GM21717 (cell line): ENCODE data around the gene OR2L2.
"Not testable (repeated sequence)": the region's sequence is repeated elsewhere in the genome, so short reads cannot be mapped to it uniquely, and the experiment has no call there.

Experiments used
- ATAC-seq: cut with Tn5 transposase; IDR thresholded peaks from one replicate; pipeline ENCODE4 v1.9.1; 2021; ENCODE audit warnings: mild to moderate bottlenecking, moderate library complexity; ENCODE audit not compliant: unreplicated experiment

The OR2L2 gene

DNA sequence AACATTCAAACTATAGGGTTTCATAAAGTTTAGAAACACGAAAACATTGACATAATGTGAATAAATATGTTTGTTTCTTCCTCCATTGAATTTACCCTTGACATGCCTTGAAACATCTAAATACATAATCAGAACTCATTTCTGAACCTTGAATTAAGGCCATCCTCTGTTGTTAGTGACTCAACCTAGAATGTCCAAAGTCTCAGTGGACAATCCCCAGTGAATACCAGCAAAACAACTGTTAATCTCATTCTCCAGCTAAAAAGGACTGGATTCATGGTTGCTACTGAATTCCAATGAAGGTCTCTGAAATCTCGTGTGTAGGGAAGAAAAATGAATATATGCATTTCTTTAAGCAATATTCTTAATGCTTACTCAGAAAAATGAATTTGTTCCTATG lies at the start of gene OR2L2:
TSS of gene OR2L2 (plus strand) at position 301 of the 400 bp plus-strand sequence. CDS start 8,198 bp downstream, outside the sequence.
- ATAC-seq: no peak

DNA sequence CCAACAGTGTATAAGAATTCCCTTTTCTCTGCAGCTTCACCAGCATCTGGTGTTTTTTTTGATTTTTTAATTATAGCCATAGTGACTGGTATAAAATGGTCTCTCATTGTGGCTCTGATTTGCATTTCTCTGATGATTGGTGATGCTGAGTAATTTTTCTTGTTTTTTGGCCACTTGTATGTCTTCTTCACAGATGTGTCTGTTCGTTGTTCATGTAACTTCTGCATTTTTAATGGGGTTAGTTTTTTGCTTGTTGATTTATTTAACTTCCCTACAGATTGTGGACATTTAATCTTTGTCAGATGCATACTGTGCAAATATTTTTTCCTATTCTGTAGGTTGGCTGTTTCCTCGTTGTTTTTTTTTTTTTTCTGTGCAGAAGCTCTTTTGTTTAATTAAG lies 36.9 kb upstream of the OR2L2 start:
- no peak for ATAC-seq

GRCh38 chr1:247998811-247999210 lies 31.1 kb upstream of the OR2L2 start:
- ATAC-seq: no peak

GRCh38 chr1:248000169-248000568 lies 29.7 kb upstream of the OR2L2 start:
- ATAC-seq: no peak

GRCh38 chr1:248007778-248008177 lies 22.1 kb upstream of the OR2L2 start:
- ATAC-seq: no peak

DNA sequence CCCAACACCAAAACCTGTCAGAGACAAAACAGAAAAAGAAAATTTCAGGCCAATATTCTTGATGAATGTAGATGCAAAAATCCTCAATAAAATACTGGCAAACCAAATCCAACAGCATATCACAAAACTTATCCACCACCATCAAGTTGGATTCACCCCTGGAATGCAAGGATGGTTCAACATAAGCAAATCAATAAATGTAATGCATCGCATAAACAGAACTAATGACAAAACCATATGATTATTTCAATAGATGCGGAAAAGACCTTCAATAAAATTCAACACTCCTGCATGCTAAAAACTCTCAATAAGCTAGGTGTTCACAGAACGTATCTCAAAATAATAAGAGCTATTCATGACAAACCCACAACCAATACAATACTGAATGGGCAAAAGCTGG lies 20.2 kb upstream of the OR2L2 start:
- ATAC-seq: no peak

DNA sequence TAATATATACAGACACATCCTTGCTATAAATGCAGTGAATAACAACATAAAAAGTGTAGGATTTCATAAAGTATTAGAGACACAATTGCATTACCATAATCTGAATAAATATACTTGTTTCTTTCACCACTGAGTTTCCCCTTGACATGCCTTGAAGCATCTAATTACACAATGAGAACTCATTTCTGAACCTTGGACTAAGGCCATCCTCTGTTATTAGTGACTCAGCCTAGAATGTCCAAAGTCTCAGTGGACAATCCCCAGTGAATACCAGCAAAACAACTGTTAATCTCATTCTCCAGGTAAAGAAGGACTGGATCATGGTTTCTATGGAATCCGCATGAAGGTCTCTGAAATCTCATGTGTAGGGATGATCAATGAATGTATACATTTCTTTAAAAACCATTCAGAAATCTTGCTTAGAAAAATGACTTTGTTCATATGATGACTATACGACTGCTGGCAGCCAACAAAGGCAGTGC lies 16.6 kb upstream of the OR2L2 start, which contains the start of gene OR2L5:
TSS of gene OR2L5 (plus strand) at position 432 of the 482 bp plus-strand sequence. CDS start 8,288 bp downstream, outside the sequence.
- no peak for ATAC-seq

DNA sequence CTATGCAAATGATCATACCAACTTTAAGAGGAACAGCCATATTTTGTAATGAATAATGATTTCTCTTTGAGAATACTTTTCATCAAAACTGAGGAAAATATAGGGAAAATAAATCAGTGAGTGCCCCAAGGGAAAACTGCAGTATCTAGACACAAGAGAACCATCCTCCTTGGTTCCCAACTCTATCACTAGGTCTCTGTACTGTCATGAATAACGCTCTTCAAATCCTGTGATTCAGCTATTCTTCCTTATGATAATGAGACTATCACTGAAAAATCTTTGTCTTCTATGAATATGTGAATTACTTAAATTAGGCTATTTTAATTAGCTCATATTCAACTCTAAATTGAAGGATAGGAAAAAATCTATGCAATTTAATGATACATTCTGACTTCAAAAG lies 14.1 kb upstream of the OR2L2 start:
- ATAC-seq: no peak

- ATAC-seq: peak; percentile 78
These were observed 15.3 kb downstream of the OR2L2 start for GRCh38 chr1:248045209-248045608.

GRCh38 chr1:248046536-248046935 lies 16.7 kb downstream of the OR2L2 start, which contains the start of gene OR2L3:
Gene OR2L3, plus strand, starts transcription at chr1:248046836. Its CDS starts 13,846 bp downstream, at chr1:248060682.
- no peak for ATAC-seq

DNA sequence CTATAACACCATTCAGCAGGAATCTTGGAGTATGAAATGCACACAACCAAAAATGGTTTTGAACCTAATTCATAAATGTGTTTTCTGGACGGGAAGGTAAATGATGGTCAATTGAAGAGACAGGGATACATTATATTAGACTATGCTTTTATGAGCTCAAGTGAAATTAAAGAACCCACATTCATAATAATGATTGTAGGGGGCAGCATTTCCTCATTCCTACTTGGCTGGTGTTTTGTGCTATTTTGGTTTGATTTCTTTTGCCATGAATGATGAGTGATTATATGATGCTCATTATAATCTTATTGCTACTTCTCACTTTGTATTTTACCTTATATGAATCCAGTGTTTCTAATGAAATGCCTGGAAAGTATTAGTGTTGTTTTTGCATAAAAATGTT lies 17.1 kb downstream of the OR2L2 start:
- ATAC-seq: no peak

DNA sequence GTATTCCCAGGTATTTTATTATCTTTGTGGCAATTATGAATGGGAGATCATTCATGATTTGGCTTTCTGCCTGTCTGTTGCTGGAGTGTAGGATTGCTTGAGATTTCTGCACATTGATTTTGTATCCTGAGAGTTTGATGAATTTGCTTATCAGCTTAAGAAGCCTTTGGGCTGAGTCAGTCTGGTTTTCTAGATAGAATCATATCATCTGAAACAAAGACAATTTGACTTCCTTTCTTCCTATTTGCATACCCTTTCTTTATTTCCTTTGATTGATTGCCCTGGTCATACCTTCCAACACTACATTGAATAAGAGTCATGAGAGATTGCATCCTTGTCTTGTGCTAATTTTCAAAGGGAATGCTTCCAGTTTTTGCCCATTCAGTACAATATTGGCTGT lies 24.8 kb downstream of the OR2L2 start:
- ATAC-seq: no peak

- ATAC-seq: no peak
These were observed 25.4 kb downstream of the OR2L2 start for GRCh38 chr1:248055261-248055660.

DNA sequence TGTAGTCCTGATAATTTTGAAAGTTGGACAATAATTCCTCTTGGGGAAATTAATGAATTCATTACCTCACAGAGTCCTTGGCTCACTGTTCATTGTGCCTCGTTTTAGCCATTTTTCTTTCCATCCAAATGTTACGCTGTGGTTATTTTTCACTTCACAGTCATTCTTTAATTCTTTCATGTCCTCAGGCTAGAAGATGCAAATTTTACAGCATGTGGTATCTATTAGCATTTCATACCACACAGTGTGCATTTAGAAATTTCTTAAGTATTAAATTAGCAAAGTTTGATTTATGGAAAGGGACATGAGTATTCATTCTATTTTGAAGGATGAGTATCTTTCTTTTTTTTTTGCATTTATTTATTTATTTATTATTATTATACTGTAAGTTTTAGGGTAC lies 35.2 kb downstream of the OR2L2 start:
- no peak for ATAC-seq

- no peak for ATAC-seq
These were observed 35.7 kb downstream of the OR2L2 start for GRCh38 chr1:248065604-248066003.

GRCh38 chr1:248083864-248084263 lies 54.0 kb downstream of the OR2L2 start:
- ATAC-seq: not testable (repeated sequence)
